Lung (tissue), 12 donors: ENCODE data around the gene STK32B. TPM values are rescaled to one million over a fixed set of nuclear protein-coding genes. Genes with fewer than 3 reads are reported as not detected.

ENCODE experiments used
- ATAC-seq: fragments of 200-7000 bp; cut with Tn5 transposase; one replicate; pipeline ENCODE4 v1.9.1; 2020; ENCODE audit warnings: moderate number of reproducible peaks; ENCODE audit not compliant: insufficient read depth, low FRiP score
- DNase-seq, 3 donors: peaks; one replicate each; pipeline ENCODE4 v3.0.0-alpha.2; 2013 to 2017
- H3K27ac ChIP-seq, 2 donors: one replicate each; pipeline ENCODE4 v1.5.1; 2013; ENCODE audit warnings: mild to moderate bottlenecking in 2 of 2, moderate library complexity in 2 of 2, control low read depth in 1 of 2, inconsistent platforms in 1 of 2, low read depth in 1 of 2, low read length in 1 of 2
- H3K27me3 ChIP-seq, 3 donors: one replicate each; pipeline ENCODE4 v1.5.1; 2013; ENCODE audit warnings: low read length in 2 of 3; ENCODE audit not compliant: control insufficient read depth in 3 of 3, insufficient read depth in 3 of 3
- H3K36me3 ChIP-seq, 4 donors: one replicate each; pipeline ENCODE4 v1.5.1; 2013; ENCODE audit warnings: low read length in 4 of 4, mild to moderate bottlenecking in 1 of 4, moderate library complexity in 1 of 4; ENCODE audit not compliant: control insufficient read depth in 4 of 4, insufficient read depth in 4 of 4
- H3K4me1 ChIP-seq, 5 donors: one replicate each; pipeline ENCODE4 v1.5.1; 2013; ENCODE audit warnings: low read length in 5 of 5, mild to moderate bottlenecking in 2 of 5, moderate library complexity in 1 of 5; ENCODE audit not compliant: control insufficient read depth in 5 of 5, insufficient read depth in 5 of 5
- H3K4me3 ChIP-seq: one replicate; pipeline ENCODE4 v1.5.1; 2013; ENCODE audit warnings: mild to moderate bottlenecking, control low read depth, moderate library complexity
- H3K9ac ChIP-seq, 2 donors: one replicate each; pipeline ENCODE4 v1.5.1; 2013; ENCODE audit warnings: low read length in 2 of 2, control low read depth in 1 of 2; ENCODE audit not compliant: insufficient read depth in 1 of 2
- H3K9me3 ChIP-seq, 4 donors: one replicate each; pipeline ENCODE4 v1.5.1; 2013; ENCODE audit warnings: low read length in 3 of 4, mild to moderate bottlenecking in 1 of 4, moderate library complexity in 1 of 4; ENCODE audit not compliant: control insufficient read depth in 4 of 4, insufficient read depth in 3 of 4
- CTCF ChIP-seq: IDR thresholded peaks from 2 replicates; pipeline ENCODE4 v1.5.1; 2012; ENCODE audit warnings: mild to moderate bottlenecking; ENCODE audit errors: control extremely low read depth, extremely low read depth
- WGBS, 2 donors: extraction: QIAGEN DNeasy Blood & Tissue Kit; methylation state at CpG; one replicate each; pipeline ENCODE4 v1.1.7; 2013; 5-methylcytosine and 5-hydroxymethylcytosine counted together
- polyA plus RNA-seq, 2 donors: library from polyadenylated mRNA; stranded (reverse); fragments of 200-250 nt; gene quantifications; one replicate each; pipeline ENCODE4 v1.2.1, GENCODE V29; 2013
- total RNA-seq, 2 donors: library from RNA; depleted of rRNA in 1 of 2; stranded (reverse); fragments of >200 nt in 1 of 2; gene quantifications; one replicate each; pipeline ENCODE4 v1.2.1, GENCODE V29; 2014 to 2021
- donor health status: control.
- donor health status: control.
- donor health status: Bipolar disorder and iron deficiency.
- donor health status: healthy.
- donor health status: DM: yes; HTN: yes; CAD: no.

The STK32B gene
- total and polyA plus RNA-seq, 4 donors = 0.29 to 2.2 (median 1.4) TPM

DNA sequence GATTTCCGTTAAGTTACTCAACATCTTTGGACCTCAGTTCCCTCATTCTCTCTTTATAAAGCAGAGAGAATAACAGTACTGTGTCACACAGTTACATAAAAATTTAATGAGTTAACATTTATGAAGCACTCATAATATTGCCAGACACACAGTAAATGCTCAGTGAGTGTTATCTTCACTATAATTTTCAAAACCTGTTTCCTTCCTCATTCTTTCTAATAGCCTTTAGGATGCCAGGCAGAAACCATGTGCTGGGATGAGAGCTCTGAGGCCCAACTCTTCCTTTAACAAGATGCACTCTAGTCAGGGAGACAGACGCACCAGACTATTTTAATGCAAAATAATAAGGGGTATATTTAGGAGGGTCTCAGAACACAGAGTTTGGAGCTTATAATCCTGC lies 208.2 kb downstream of the STK32B start:
- ATAC-seq = no peak

DNA sequence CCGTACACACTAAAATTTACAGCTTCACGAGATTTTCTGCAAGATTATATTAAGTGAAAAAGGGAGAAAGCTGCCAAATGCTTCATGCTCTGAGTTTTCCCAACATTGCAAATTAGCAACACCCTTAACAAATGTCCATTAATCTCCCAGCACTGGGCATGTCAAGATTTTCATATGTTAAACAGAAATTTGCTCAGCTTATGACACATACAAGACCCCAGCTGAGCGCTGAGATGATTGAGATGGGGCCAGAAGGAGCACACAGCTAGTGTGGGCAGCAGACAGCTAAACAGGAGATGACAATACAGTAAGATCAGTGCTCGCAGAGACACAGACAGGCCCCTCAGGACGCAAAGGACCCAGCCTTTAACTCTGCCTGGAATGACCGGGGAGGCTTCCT lies 208.8 kb downstream of the STK32B start:
- H3K4me3 ChIP-seq = no peak overlapping the region
- no peaks in the 10 kb centered on the region for H3K4me1 ChIP-seq
- no peak overlapping the region for H3K9ac ChIP-seq
- no peak overlapping the region for H3K27ac ChIP-seq
- H3K36me3 ChIP-seq = no peaks in the 10 kb centered on the region
- 81 to 87% methylated on average over 6 of the region's 6 CpGs for WGBS, 2 donors
- no peak for DNase-seq
- no peaks in the 10 kb centered on the region for H3K27me3 ChIP-seq
- H3K9me3 ChIP-seq = peaks cover 0 to 3% (median 0%) of the 10 kb centered on the region in 4 donors
- TF ChIP-seq CTCF = no peak
- no peak for ATAC-seq

More for the DNA sequence above, 208.2 kb downstream of the STK32B start:
- no peak for DNase-seq
- no peak overlapping the region for H3K4me3 ChIP-seq
- no peak overlapping the region for H3K9ac ChIP-seq
- H3K27ac ChIP-seq = no peak overlapping the region
- no peaks in the 10 kb centered on the region for H3K27me3 ChIP-seq
- no peaks in the 10 kb centered on the region for H3K36me3 ChIP-seq
- TF ChIP-seq CTCF = no peak
- no peaks in the 10 kb centered on the region for H3K4me1 ChIP-seq
- H3K9me3 ChIP-seq = peaks cover 0 to 3% (median 0%) of the 10 kb centered on the region in 4 donors
- WGBS, 2 donors = 38 to 75% methylated on average over 2 of the region's 2 CpGs

- ATAC-seq (no peak), DNase-seq (no peak)
- no peak overlapping the region for H3K27ac ChIP-seq
- no peak overlapping the region for H3K4me3 ChIP-seq
- WGBS, 2 donors = 81 to 85% methylated on average over 4 of the region's 4 CpGs
- no peaks in the 10 kb centered on the region for H3K4me1 ChIP-seq
- no peak for TF ChIP-seq CTCF
- H3K9me3 ChIP-seq = peaks cover 0 to 3% (median 0%) of the 10 kb centered on the region in 4 donors
- no peaks in the 10 kb centered on the region for H3K36me3 ChIP-seq
- H3K27me3 ChIP-seq = no peaks in the 10 kb centered on the region
- no peak overlapping the region for H3K9ac ChIP-seq
These were observed 210.6 kb downstream of the STK32B start for GRCh38 chr4:5261866-5262265.

DNA sequence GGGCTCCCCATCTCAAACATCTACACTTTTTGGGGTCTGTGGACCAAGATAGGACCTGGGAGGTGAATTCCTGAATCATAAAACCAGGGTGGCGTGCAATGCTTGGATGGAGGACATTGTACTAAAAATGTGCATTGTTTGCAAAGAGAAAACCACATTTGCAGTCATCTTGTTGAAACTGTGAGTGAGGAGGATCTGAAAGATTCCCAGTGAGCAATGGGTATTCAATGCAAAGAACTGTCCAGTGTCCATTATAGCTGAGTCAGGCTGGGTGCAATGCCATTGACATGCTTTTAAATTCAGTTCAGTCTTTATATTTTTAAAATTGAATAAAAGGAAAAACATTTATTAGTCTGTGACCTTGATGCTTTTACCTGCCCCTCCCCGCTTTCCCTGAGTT lies 215.7 kb downstream of the STK32B start:
- ATAC-seq = no peak
- Histone ChIP-seq H3K9ac (no peak overlapping the region), H3K9me3 (no peaks in the 10 kb centered on the region), H3K4me1 (no peaks in the 10 kb centered on the region), H3K27me3 (peaks cover 0 to 6% (median 0%) of the 10 kb centered on the region in 3 donors), H3K36me3 (no peaks in the 10 kb centered on the region), H3K4me3 (no peak overlapping the region), H3K27ac (no peak overlapping the region)
- no peak for DNase-seq
- no peak for TF ChIP-seq CTCF
- WGBS, 2 donors = 61 to 82% methylated on average over 2 of the region's 2 CpGs
